Breast epithelium (tissue), 4 donors: ENCODE measurements around the gene AHNAK. TPM values are rescaled to one million over a fixed set of nuclear protein-coding genes. Genes with fewer than 3 reads are reported as not detected.
A peak's percentile ranks its signal among the peaks of the same experiment; 100 is the strongest.

Source experiments
- DNase-seq, 2 donors: peaks; one replicate each; pipeline ENCODE4 v3.0.0-alpha.2; 2019; ENCODE audit warnings: low spot score in 2 of 2
- H3K27ac ChIP-seq, 2 donors: fragments of 200-600 bp; sonication (generic) in 1 of 2; one replicate each; pipeline ENCODE4 v1.5.1; 2016 to 2019; ENCODE audit warnings: mild to moderate bottlenecking in 1 of 2
- H3K27me3 ChIP-seq, 2 donors: fragments of 200-600 bp; sonication (generic) in 1 of 2; one replicate each; pipeline versions ENCODE4 v1.5.1 to v1.6.0; 2017 to 2019; ENCODE audit warnings: control low read depth in 1 of 2, mild to moderate bottlenecking in 1 of 2
- H3K36me3 ChIP-seq: fragments of 200-600 bp; one replicate; pipeline ENCODE4 v1.5.1; 2019
- H3K4me1 ChIP-seq, 2 donors: fragments of 200-600 bp; sonication (generic); one replicate each; pipeline ENCODE4 v1.5.1; 2016 to 2019; ENCODE audit warnings: control low read depth in 1 of 2
- H3K4me3 ChIP-seq, 3 donors: fragments of 200-600 bp; sonication (generic); 1 replicate in 2 of 3; 2 replicates in 1 of 3; pipeline ENCODE4 v1.5.1; 2016 to 2019; ENCODE audit warnings: mild to moderate bottlenecking in 3 of 3, moderate library complexity in 2 of 3
- H3K9me3 ChIP-seq, 2 donors: fragments of 200-600 bp; sonication (generic) in 1 of 2; one replicate each; pipeline ENCODE4 v1.5.1; 2016 to 2019; ENCODE audit warnings: control low read depth in 1 of 2
- POLR2A ChIP-seq: fragments of 450-650 bp; IDR thresholded peaks from one replicate; pipeline ENCODE4 v1.6.1; 2016; ENCODE audit warnings: antibody characterized with exemption, mild to moderate bottlenecking, moderate library complexity
- POLR2AphosphoS5 ChIP-seq, 3 donors: sonication (generic); formaldehyde crosslinking; IDR thresholded peaks; one replicate each; pipeline ENCODE4 v1.6.1; 2017; ENCODE audit warnings: antibody characterized with exemption in 3 of 3
- intact Hi-C: fragments of 100-400 bp; cut with DNase I; formaldehyde crosslinking; loops from one replicate; pipeline ENCODE4 v1.15.1; 2023; ENCODE audit warnings: low total_unique reads
- total RNA-seq, 3 donors: library from RNA; depleted of rRNA; stranded (reverse); fragments of >200 nt; gene quantifications; one replicate each; pipeline ENCODE4 v1.1.0, GENCODE V29; 2016
- TF ChIP-seq, protein P1 (sequence below), 3 donors: fragments of 450-650 bp; IDR thresholded peaks; one replicate each; pipeline ENCODE4 v1.5.1; 2016 to 2017; ENCODE audit warnings: antibody characterized with exemption in 3 of 3, mild to moderate bottlenecking in 3 of 3, moderate library complexity in 3 of 3

The AHNAK gene
- total RNA-seq, 3 donors from 2014 or later, result 636 to 1,393 (median 1,040) TPM

DNA sequence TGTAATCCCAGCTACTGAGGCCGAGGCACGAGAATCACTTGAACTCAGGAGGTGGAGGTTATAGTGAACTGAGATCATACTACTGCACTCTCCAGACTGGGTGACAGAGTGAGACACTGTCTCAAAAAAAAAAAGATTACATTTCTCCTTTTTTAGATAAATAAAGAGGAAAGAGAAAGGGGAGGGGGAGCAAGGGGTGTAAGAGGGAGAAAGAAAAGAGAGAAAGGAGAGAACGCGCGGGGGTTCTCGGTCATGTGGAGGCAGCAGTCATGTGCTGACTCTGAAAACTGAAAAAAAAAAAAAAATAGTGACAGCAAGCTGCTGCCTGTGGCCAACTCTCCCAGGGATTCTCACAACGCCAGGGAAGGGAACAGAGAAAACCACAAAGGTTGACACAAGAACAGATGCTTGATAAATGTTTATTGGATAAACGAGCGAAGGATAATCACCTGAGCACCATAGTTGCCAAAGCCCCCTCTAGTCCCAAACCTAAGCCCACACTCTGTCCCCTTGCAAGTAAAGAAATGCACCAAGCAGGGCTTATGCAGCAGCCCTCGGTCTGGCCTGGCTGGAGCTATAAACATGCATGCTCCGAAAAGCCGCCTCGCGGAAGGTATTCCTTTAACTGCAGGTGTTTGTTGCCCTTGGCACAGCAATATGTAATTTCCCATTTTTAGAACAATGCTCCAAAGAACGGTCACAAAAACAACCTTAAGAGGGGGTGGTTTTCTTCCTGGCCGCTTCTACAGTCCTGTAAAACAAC is 113.3 kb downstream of the AHNAK start:
- peak overlapping the region; percentile 82 to 90 for H3K27ac ChIP-seq
- no peaks in the 10 kb centered on the region for H3K9me3 ChIP-seq
- H3K4me3 ChIP-seq, result peak overlapping the region in 2 of 3 donors; percentile 14 to 30
- intact Hi-C loops, result no loop called here
- H3K27me3 ChIP-seq, result no peaks in the 10 kb centered on the region
- H3K4me1 ChIP-seq, result no peaks in the 10 kb centered on the region
- DNase-seq, result peak in 1 of 2 donors; percentile 66
- H3K36me3 ChIP-seq, result no peaks in the 10 kb centered on the region
- TF ChIP-seq, protein P1, sequence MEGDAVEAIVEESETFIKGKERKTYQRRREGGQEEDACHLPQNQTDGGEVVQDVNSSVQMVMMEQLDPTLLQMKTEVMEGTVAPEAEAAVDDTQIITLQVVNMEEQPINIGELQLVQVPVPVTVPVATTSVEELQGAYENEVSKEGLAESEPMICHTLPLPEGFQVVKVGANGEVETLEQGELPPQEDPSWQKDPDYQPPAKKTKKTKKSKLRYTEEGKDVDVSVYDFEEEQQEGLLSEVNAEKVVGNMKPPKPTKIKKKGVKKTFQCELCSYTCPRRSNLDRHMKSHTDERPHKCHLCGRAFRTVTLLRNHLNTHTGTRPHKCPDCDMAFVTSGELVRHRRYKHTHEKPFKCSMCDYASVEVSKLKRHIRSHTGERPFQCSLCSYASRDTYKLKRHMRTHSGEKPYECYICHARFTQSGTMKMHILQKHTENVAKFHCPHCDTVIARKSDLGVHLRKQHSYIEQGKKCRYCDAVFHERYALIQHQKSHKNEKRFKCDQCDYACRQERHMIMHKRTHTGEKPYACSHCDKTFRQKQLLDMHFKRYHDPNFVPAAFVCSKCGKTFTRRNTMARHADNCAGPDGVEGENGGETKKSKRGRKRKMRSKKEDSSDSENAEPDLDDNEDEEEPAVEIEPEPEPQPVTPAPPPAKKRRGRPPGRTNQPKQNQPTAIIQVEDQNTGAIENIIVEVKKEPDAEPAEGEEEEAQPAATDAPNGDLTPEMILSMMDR (IDR thresholded peaks at IDR 0.05), result peak in 1 of 3 donors; percentile 43
- no peak for TF ChIP-seq POLR2A
- peak in 1 of 3 donors; percentile 2 for TF ChIP-seq POLR2AphosphoS5 (IDR thresholded peaks at IDR 0.05)

DNA sequence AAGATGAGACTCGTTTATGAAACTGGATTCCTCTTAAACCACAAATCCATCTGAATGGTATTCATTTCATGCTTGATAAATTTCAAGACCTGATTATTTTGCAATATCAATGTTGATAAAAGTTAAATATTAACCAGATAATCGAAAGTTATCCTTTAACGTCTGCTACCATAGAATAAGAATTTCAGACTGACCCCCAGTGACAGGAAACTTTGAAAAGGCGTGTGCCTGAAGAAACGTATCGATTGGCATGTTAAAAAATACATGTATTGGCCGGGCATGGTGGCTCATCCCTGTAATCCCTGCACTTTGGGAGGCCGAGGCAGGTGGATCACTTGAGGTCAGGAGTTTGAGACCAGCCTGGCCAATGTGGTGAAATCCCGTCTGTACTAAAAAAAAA is 113.9 kb downstream of the AHNAK start:
- Histone ChIP-seq H3K4me1 (no peaks in the 10 kb centered on the region), H3K9me3 (no peaks in the 10 kb centered on the region), H3K4me3 (no peak overlapping the region), H3K27me3 (no peaks in the 10 kb centered on the region), H3K36me3 (no peaks in the 10 kb centered on the region), H3K27ac (peak overlapping the region; percentile 56 to 82)
- TF ChIP-seq, protein P1 (IDR thresholded peaks at IDR 0.05), result no peak
- no peak for TF ChIP-seq POLR2AphosphoS5 (IDR thresholded peaks at IDR 0.05)
- intact Hi-C loops, result no loop called here
- DNase-seq, result no peak

DNA sequence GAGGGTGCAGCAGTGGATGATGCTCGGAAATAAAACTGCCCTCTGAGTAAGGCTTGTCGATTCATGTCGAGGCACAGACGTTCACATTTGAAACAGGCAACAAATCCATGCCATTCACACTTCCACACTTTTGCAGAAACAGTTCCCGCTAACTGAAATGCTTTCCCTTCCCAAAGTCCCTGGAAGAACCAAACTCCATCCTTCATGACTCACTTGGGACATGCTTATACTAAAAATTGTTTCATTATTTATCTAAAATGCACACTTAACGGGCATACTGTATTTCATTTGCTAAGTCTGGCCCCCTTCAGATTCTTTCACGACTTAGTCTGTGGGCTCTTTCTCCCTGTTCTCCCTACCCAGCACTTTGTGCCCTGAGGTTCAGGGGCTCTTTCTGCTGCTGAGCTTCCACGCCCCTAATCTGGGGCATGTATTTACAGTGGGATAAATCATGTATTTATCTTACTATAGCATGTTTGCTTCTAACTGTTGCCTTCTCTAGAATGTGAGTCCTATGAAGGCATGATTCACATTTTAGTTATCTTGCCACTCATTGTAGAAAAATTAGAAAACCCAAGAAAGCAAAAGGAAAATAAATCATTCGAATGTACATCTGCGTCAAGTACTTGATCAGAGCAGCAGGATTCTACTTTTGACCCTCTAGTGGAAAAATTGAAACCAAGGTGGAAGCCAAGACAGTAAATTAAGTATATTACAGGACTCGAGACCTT is 115.3 kb downstream of the AHNAK start:
- Histone ChIP-seq H3K27ac (no peak overlapping the region), H3K27me3 (no peaks in the 10 kb centered on the region), H3K4me3 (no peak overlapping the region), H3K36me3 (no peaks in the 10 kb centered on the region), H3K4me1 (no peaks in the 10 kb centered on the region), H3K9me3 (no peaks in the 10 kb centered on the region)
- DNase-seq, result no peak
- intact Hi-C loops, result no loop called here
- TF ChIP-seq POLR2A (no peak), POLR2AphosphoS5 (IDR thresholded peaks at IDR 0.05) (no peak)
- TF ChIP-seq, protein P1 (IDR thresholded peaks at IDR 0.05), result no peak

DNA sequence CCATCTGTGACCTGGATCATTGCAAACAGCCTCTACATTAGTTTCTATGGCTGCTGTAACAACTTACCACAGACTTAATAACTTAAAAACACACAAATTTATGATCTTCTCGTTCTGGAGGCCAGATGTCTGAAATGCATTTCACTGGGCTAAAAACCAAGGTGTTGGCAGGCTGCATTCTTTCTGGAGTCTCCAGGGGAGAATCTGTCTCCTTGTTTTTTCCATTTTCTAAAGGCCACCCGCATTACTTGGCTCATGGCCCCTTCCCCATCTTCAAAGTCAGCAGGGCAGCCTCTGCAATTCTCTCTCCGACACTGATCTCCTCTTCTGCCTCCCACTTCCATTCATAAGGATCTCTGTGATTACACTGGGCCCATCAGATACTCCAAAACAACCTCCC is 116.2 kb downstream of the AHNAK start:
- Histone ChIP-seq H3K27me3 (no peaks in the 10 kb centered on the region), H3K27ac (no peak overlapping the region), H3K4me1 (no peaks in the 10 kb centered on the region), H3K4me3 (no peak overlapping the region), H3K36me3 (no peaks in the 10 kb centered on the region), H3K9me3 (no peaks in the 10 kb centered on the region)
- intact Hi-C loops, result no loop called here
- DNase-seq, result no peak
- TF ChIP-seq POLR2AphosphoS5 (IDR thresholded peaks at IDR 0.05) (no peak), POLR2A (no peak)
- TF ChIP-seq, protein P1 (IDR thresholded peaks at IDR 0.05), result no peak
